HepG2 (cell line): ENCODE data around the gene ADGRL1. TPM values are rescaled to one million over a fixed set of nuclear protein-coding genes. Genes with fewer than 3 reads are reported as not detected.

Source experiments
- ATAC-seq: fragments of 200-7000 bp; cut with Tn5 transposase; 3 replicates; pipeline ENCODE4 v1.9.1; 2020; ENCODE audit warnings: mild to moderate bottlenecking, moderate library complexity
- BruUV-seq: library from RNA; stranded (reverse); fragments of 400-500 nt; replicated peaks from 2 replicates; lab custom pipeline; 2021; lab: Mats Ljungman, UMichigan
- CTCF ChIA-PET: fragments of 300-600 bp; formaldehyde crosslinking; extraction: SDS; loops from one replicate; lab custom pipeline; 2021; ENCODE audit warnings: low total read pairs, inconsistent platforms, low intra/inter-chr PET ratio; lab: Yijun Ruan, JAX
- POLR2A ChIA-PET: fragments of 350-600 bp; sonication (Branson Sonifier 250); formaldehyde crosslinking; loops from one replicate; lab custom pipeline; 2020; ENCODE audit warnings: antibody characterized with exemption, inconsistent platforms; lab: Yijun Ruan, JAX
- DNase-seq: peaks from one replicate; pipeline ENCODE4 v3.0.0-alpha.2; 2015; ENCODE audit warnings: low spot score
- FAIRE-seq: peaks from 3 replicates; lab custom pipeline; 2011; peaks lifted over from hg19 to GRCh38; lab: Jason Lieb, UNC
- H2AFZ ChIP-seq: one replicate; pipeline ENCODE4 v1.6.1; 2011; ENCODE audit warnings: low read length, inconsistent platforms
- H3K27ac ChIP-seq: fragments of 300-600 bp; 3 replicates; pipeline ENCODE4 v1.8.0; 2011; ENCODE audit warnings: mixed run types, mild to moderate bottlenecking, mixed read lengths, low read length, inconsistent platforms; ENCODE audit not compliant: insufficient read depth; ENCODE audit errors: extremely low read length
- H3K27me3 ChIP-seq, 2 experiments: fragments of 200-600 bp in 1 of 2; 2 replicates in 1 of 2; 3 replicates in 1 of 2; pipeline versions ENCODE4 v1.6.0 to v1.8.0; 2011; ENCODE audit warnings: low read length in 2 of 2, mild to moderate bottlenecking in 2 of 2, moderate library complexity in 2 of 2, inconsistent platforms in 1 of 2; ENCODE audit not compliant: insufficient read depth in 2 of 2, control insufficient read depth in 1 of 2
- H3K36me3 ChIP-seq, 2 experiments: fragments of 200-600 bp in 1 of 2; replicated peaks in 1 of 2; 2 replicates in 1 of 2; 3 replicates in 1 of 2; pipeline versions ENCODE4 v1.5.1 to v1.8.0; 2011; ENCODE audit warnings: low read length in 2 of 2, inconsistent platforms in 1 of 2; ENCODE audit not compliant: insufficient read depth in 2 of 2, control insufficient read depth in 1 of 2
- H3K4me1 ChIP-seq: 2 replicates; pipeline ENCODE4 v1.5.1; 2012; ENCODE audit warnings: low read length, inconsistent platforms; ENCODE audit not compliant: insufficient read depth
- H3K4me2 ChIP-seq: 2 replicates; pipeline ENCODE4 v1.6.0; 2011; ENCODE audit warnings: low read depth, low read length, inconsistent platforms
- H3K4me3 ChIP-seq, 3 experiments: fragments of 200-600 bp in 1 of 3; sonication (generic), shearing (Covaris generic) in 1 of 3; replicated peaks in 1 of 3; 2 replicates each; pipeline ENCODE4 v1.5.1; 2011 to 2016; ENCODE audit warnings: low read length in 3 of 3, inconsistent platforms in 2 of 3, low read depth in 2 of 3, mild to moderate bottlenecking in 2 of 3, control low read depth in 1 of 3, mixed read lengths in 1 of 3; ENCODE audit not compliant: insufficient read depth in 1 of 3
- H3K79me2 ChIP-seq: one replicate; pipeline ENCODE4 v1.6.1; 2011; ENCODE audit warnings: low read length, inconsistent platforms; ENCODE audit not compliant: insufficient read depth
- H3K9ac ChIP-seq: 2 replicates; pipeline ENCODE4 v1.6.0; 2011; ENCODE audit warnings: mild to moderate bottlenecking, low read depth, low read length, inconsistent platforms; ENCODE audit not compliant: insufficient read depth
- H3K9me3 ChIP-seq: 2 replicates; pipeline ENCODE4 v1.5.1; 2012; ENCODE audit warnings: mild to moderate bottlenecking, low read length
- H4K20me1 ChIP-seq: 2 replicates; pipeline ENCODE4 v1.6.0; 2011; ENCODE audit warnings: inconsistent platforms, mild to moderate bottlenecking, low read length, moderate library complexity; ENCODE audit not compliant: insufficient read depth
- ADNP ChIP-seq: sonication (generic); formaldehyde crosslinking; IDR thresholded peaks from 2 replicates; pipeline ENCODE4 v1.4.0; 2020; ENCODE audit warnings: missing genetic modification reagents
- CC2D1A ChIP-seq: sonication (generic); formaldehyde crosslinking; IDR thresholded peaks from 2 replicates; pipeline ENCODE4 v1.8.1; 2023; ENCODE audit warnings: mild to moderate bottlenecking, missing genetic modification reagents
- ETV6 ChIP-seq: sonication (generic); formaldehyde crosslinking; conservative IDR thresholded peaks from 2 replicates; pipeline ENCODE4 v1.4.0; 2020; ENCODE audit warnings: missing genetic modification reagents
- FLYWCH1 ChIP-seq: sonication (generic); formaldehyde crosslinking; IDR thresholded peaks from 2 replicates; pipeline ENCODE4 v1.8.1; 2023; ENCODE audit warnings: mild to moderate bottlenecking, missing genetic modification reagents
- GATAD1 ChIP-seq: IDR thresholded peaks from 2 replicates; pipeline ENCODE4 v1.6.1; 2016; ENCODE audit warnings: missing genetic modification reagents, missing compliant biosample characterization
- HDAC1 ChIP-seq: sonication (generic); formaldehyde crosslinking; IDR thresholded peaks from 2 replicates; pipeline ENCODE4 v1.5.1; 2020; ENCODE audit warnings: mild to moderate bottlenecking, missing genetic modification reagents
- HNRNPH1 ChIP-seq: fragments of 200-400 bp; formaldehyde crosslinking; optimal IDR thresholded peaks from 2 replicates; pipeline ENCODE3; 2017; ENCODE audit warnings: mild to moderate bottlenecking, low read depth, low read length
- NFATC3 ChIP-seq: sonication (generic); formaldehyde crosslinking; IDR thresholded peaks from 2 replicates; pipeline ENCODE4 v1.5.1; 2020; ENCODE audit warnings: mild to moderate bottlenecking, missing genetic modification reagents
- NR1H2 ChIP-seq: sonication (generic); formaldehyde crosslinking; IDR thresholded peaks from 2 replicates; pipeline ENCODE4 v1.8.1; 2022; ENCODE audit warnings: low read depth, missing genetic modification reagents, borderline replicate concordance
- PTBP1 ChIP-seq: fragments of 200-400 bp; formaldehyde crosslinking; IDR thresholded peaks from 2 replicates; pipeline ENCODE4 v1.6.1; 2018; ENCODE audit warnings: low read length, low read depth; ENCODE audit not compliant: poor library complexity, severe bottlenecking
- ZFAT ChIP-seq: sonication (generic); formaldehyde crosslinking; conservative IDR thresholded peaks from 2 replicates; pipeline ENCODE4 v1.8.1; 2023; ENCODE audit warnings: missing genetic modification reagents, inconsistent platforms
- ZKSCAN8 ChIP-seq: IDR thresholded peaks from 2 replicates; pipeline ENCODE4 v1.6.1; 2016; ENCODE audit warnings: borderline replicate concordance, missing genetic modification reagents, missing compliant biosample characterization
- ZMYM4 ChIP-seq: sonication (generic); formaldehyde crosslinking; IDR thresholded peaks from 2 replicates; pipeline ENCODE4 v1.8.1; 2023; ENCODE audit warnings: mild to moderate bottlenecking, missing genetic modification reagents
- ZNF230 ChIP-seq: sonication (generic); formaldehyde crosslinking; IDR thresholded peaks from 2 replicates; pipeline ENCODE4 v1.4.0; 2020; ENCODE audit warnings: mild to moderate bottlenecking, missing genetic modification reagents
- ZNF543 ChIP-seq: sonication (generic); formaldehyde crosslinking; IDR thresholded peaks from 2 replicates; pipeline ENCODE4 v1.4.0; 2020; ENCODE audit warnings: mild to moderate bottlenecking, missing genetic modification reagents
- ZNF674 ChIP-seq: sonication (generic); formaldehyde crosslinking; IDR thresholded peaks from 2 replicates; pipeline ENCODE4 v1.5.0; 2020; ENCODE audit warnings: low read depth, mild to moderate bottlenecking, missing genetic modification reagents
- ZNF816 ChIP-seq: sonication (generic); formaldehyde crosslinking; IDR thresholded peaks from 2 replicates; pipeline ENCODE4 v1.8.0; 2022; ENCODE audit warnings: missing genetic modification reagents, mild to moderate bottlenecking, borderline replicate concordance
- ZNF879 ChIP-seq: sonication (generic); formaldehyde crosslinking; IDR thresholded peaks from 2 replicates; pipeline ENCODE4 v1.8.1; 2023; ENCODE audit warnings: missing genetic modification reagents
- ZNF883 ChIP-seq: sonication (generic); formaldehyde crosslinking; IDR thresholded peaks from 2 replicates; pipeline ENCODE4 v1.5.1; 2020; ENCODE audit warnings: mild to moderate bottlenecking, missing genetic modification reagents; ENCODE audit errors: not compliant biosample characterization
- WGBS: methylation state at CpG from one replicate; pipeline ENCODE4 v1.1.6; 2017; ENCODE audit warnings: low lambda C conversion rate; 5-methylcytosine and 5-hydroxymethylcytosine counted together
- in situ Hi-C: cut with HindIII; loops from 2 replicates; pipeline ENCODE4 v1.10.0; 2017; ENCODE audit warnings: low pct_unique_long_range_greater_than_20kb; ENCODE audit not compliant: extremely low pct_ligation_motif_present
- intact Hi-C: fragments of 100-400 bp; cut with micrococcal nuclease; formaldehyde crosslinking; loops from one replicate; pipeline ENCODE4 v1.10.0; 2022; ENCODE audit not compliant: unreplicated experiment
- polyA plus RNA-seq, 8 experiments: library from polyadenylated mRNA; depleted of rRNA in 3 of 8; stranded (reverse) in 7 of 8; unstranded in 1 of 8; fragments of >200 nt; fragmentation: Illumina TruSeq in 4 of 8; extraction: Trizol in 4 of 8; gene quantifications; 2 replicates each; pipeline versions ENCODE4 v1.2.1 to v1.2.3, GENCODE V29; 2011 to 2016; ENCODE audit warnings: low read depth in 4 of 8, missing spikeins in 1 of 8, mixed read lengths in 1 of 8; ENCODE audit not compliant: insufficient read depth in 1 of 8
- total RNA-seq, 5 experiments: library from RNA; depleted of rRNA; stranded (reverse); fragments of >200 nt; fragmentation: Illumina TruSeq; extraction: Trizol; gene quantifications; 2 replicates each; pipeline ENCODE4 v1.2.3, GENCODE V29; 2016; ENCODE audit warnings: low read depth in 1 of 5
- TF ChIP-seq, protein P1 (sequence below): sonication (generic); formaldehyde crosslinking; IDR thresholded peaks from 2 replicates; pipeline ENCODE4 v1.5.0; 2020; ENCODE audit warnings: mild to moderate bottlenecking, missing genetic modification reagents, moderate library complexity
- TF ChIP-seq, protein P2 (sequence below): sonication (generic); formaldehyde crosslinking; IDR thresholded peaks from 2 replicates; pipeline ENCODE4 v1.4.0; 2020; ENCODE audit warnings: mild to moderate bottlenecking, missing genetic modification reagents
- TF ChIP-seq, protein P3 (sequence below): IDR thresholded peaks from 2 replicates; pipeline ENCODE4 v1.6.1; 2016; ENCODE audit warnings: missing genetic modification reagents, missing compliant biosample characterization

The ADGRL1 gene
- total and polyA plus RNA-seq, 2 of the 13 experiments (the other 11 are each of a cell fraction or from before 2014, with no cell fraction given): 0.49 to 1.7 TPM

DNA sequence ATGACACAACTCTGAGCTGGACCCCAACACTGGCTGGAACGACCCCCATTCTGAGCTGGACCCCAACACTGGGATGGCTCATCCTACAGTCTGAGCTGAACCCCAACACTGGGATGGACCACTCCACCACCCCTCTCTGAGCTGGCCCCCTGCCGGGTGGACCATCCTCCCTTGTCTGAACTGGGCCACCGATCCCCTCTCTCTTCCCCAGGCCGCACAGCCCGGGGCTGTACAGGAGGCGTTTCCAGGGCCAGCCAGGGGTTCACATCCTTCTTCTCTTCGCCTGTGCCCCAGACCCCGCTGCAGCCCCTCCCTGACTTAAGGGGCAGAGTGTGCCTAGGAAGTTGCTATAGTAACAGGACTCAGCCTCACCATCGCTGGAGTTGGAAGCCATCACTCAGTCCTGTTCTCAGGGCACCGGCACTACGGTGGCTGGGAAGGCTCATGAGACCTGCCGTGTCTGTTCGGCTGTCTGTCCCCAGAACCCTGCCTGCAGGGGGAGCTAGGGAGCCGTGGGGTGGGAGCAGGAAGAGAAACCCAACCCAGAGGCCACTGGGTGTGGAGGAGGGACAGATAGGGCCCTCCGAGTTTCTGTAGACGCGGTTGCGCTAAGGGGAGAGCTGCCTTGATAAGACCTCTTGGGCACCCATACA lies 92.1 kb downstream of the ADGRL1 start (continued):
- TF ChIP-seq CC2D1A (no peak), HDAC1 (CRISPR knock-in tag) (0 out of 2 replicates have a peak, but pooled peaks have one; percentile 21), ZNF230 (no peak; the same call in 1 of the 2 replicates), PTBP1 (no peak), ETV6 (CRISPR knock-in tag) (no peak), ZKSCAN8 (no peak), ADNP (CRISPR knock-in tag) (peak; percentile 60; the same call in 1 of the 2 replicates)
- TF ChIP-seq, protein P1, sequence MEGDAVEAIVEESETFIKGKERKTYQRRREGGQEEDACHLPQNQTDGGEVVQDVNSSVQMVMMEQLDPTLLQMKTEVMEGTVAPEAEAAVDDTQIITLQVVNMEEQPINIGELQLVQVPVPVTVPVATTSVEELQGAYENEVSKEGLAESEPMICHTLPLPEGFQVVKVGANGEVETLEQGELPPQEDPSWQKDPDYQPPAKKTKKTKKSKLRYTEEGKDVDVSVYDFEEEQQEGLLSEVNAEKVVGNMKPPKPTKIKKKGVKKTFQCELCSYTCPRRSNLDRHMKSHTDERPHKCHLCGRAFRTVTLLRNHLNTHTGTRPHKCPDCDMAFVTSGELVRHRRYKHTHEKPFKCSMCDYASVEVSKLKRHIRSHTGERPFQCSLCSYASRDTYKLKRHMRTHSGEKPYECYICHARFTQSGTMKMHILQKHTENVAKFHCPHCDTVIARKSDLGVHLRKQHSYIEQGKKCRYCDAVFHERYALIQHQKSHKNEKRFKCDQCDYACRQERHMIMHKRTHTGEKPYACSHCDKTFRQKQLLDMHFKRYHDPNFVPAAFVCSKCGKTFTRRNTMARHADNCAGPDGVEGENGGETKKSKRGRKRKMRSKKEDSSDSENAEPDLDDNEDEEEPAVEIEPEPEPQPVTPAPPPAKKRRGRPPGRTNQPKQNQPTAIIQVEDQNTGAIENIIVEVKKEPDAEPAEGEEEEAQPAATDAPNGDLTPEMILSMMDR (CRISPR knock-in tag): peak; percentile 58

DNA sequence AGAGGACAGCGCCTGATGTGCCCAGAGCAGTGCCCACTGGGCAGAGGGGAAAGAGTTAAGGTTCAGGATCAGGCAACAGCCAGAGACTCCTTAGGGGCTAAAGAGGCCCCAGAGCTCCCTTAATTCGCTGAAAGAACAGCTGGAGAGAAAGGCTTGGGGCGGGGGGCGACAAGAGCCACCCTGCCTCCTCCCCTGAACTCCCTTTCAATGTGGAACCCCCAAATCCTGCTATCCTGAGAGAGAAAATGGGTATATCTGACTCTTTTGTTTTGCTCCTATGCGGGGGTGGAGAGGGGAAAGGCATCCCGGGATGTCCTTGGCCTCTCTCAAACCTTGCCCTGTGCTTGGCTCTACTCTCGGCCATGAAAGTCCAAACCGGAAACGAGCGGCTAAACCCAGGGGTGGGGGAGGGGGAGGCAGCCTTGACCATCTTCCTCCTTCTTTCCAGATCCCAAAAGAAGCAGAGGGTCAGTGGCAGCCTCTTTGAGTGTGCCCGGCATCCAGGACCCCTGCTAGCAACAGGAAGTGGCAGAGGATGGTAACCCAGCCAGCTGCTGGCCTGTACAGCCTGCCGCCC lies 93.1 kb downstream of the ADGRL1 start:
- no peaks in the 10 kb centered on the region for H3K9me3 ChIP-seq
- CTCF ChIA-PET: interaction anchor here (0.9 kb wide), 1 partner anchor 15 kb away, joined by 3 read pairs; no protein-coding TSS in a partner anchor
- peak overlapping the region; percentile 57 for H3K4me2 ChIP-seq
- BruUV-seq: no TSS peak
- no peak overlapping the region for H2AFZ ChIP-seq
- intact Hi-C loops (no loop called here), in situ Hi-C loops (no loop called here)
- no peaks in the 10 kb centered on the region for H4K20me1 ChIP-seq
- H3K36me3 ChIP-seq: no peaks in the 10 kb centered on the region
- peak overlapping the region; percentile 76 for H3K27ac ChIP-seq
- H3K4me1 ChIP-seq: peaks cover 60% of the 10 kb centered on the region
- H3K4me3 ChIP-seq: peak overlapping the region in 1 of 3 experiments; percentile 20; a peak in 2 of 6 replicates
- H3K27me3 ChIP-seq: no peaks in the 10 kb centered on the region
- peak overlapping the region; percentile 53 for H3K9ac ChIP-seq
- FAIRE-seq (peak; percentile 60), ATAC-seq (no peak), DNase-seq (peak; percentile 29)
- WGBS: 62% methylated on average over 7 of the region's 12 CpGs
- POLR2A ChIA-PET: interaction anchor here (2.8 kb wide), 1 partner anchor 24 kb away, joined by 11 read pairs; the partner anchor contains the start of gene ASF1B
- H3K79me2 ChIP-seq: peaks cover 12% of the 10 kb centered on the region
- TF ChIP-seq NFATC3 (CRISPR knock-in tag): no peak
- TF ChIP-seq ZNF674 (CRISPR knock-in tag): no peak
- TF ChIP-seq ZNF543 (CRISPR knock-in tag): no peak
- TF ChIP-seq, protein P2, sequence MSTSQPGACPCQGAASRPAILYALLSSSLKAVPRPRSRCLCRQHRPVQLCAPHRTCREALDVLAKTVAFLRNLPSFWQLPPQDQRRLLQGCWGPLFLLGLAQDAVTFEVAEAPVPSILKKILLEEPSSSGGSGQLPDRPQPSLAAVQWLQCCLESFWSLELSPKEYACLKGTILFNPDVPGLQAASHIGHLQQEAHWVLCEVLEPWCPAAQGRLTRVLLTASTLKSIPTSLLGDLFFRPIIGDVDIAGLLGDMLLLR (CRISPR knock-in tag): no peak
- TF ChIP-seq ZNF816: no peak
- TF ChIP-seq, protein P3, sequence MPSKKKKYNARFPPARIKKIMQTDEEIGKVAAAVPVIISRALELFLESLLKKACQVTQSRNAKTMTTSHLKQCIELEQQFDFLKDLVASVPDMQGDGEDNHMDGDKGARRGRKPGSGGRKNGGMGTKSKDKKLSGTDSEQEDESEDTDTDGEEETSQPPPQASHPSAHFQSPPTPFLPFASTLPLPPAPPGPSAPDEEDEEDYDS (CRISPR knock-in tag): no peak
- no peak for TF ChIP-seq ZMYM4 (CRISPR knock-in tag)
- 0 out of 2 replicates have a peak, but pooled peaks have one; percentile 11 for TF ChIP-seq GATAD1
- no peak for TF ChIP-seq ZNF883 (CRISPR knock-in tag)
- no peak for TF ChIP-seq NR1H2 (CRISPR knock-in tag)
- no peak for TF ChIP-seq ZNF879 (CRISPR knock-in tag)
- no peak for TF ChIP-seq ZFAT
- no peak for TF ChIP-seq FLYWCH1 (CRISPR knock-in tag)
- TF ChIP-seq HNRNPH1: no peak
